NK-92 treated with Interleukin-12 subunit alpha and Interleukin-12 subunit beta, amount 100 ng/mL, for 24 hours (cell line): ENCODE measurements around the gene ELMO1.

Source experiments
- DNase-seq: peaks from one replicate; lab custom pipeline; 2025; lab: John Stamatoyannopoulos, UW

ELMO1 gene

GRCh38 chr7:37310327-37311080, 138.2 kb downstream of the ELMO1 start:
- no peak for DNase-seq

GRCh38 chr7:37309493-37309892, 139.2 kb downstream of the ELMO1 start:
- DNase-seq: no peak

GRCh38 chr7:37304921-37305320, 143.7 kb downstream of the ELMO1 start:
- DNase-seq: no peak

- no peak for DNase-seq
These were observed 151.1 kb downstream of the ELMO1 start for GRCh38 chr7:37297546-37297945.

GRCh38 chr7:37295401-37295800, 153.3 kb downstream of the ELMO1 start:
- DNase-seq: no peak

- no peak for DNase-seq
These were observed 157.9 kb downstream of the ELMO1 start for GRCh38 chr7:37290731-37291130.

- no peak for DNase-seq
These were observed 158.9 kb downstream of the ELMO1 start for GRCh38 chr7:37289781-37290180.

- no peak for DNase-seq
These were observed 159.3 kb downstream of the ELMO1 start for GRCh38 chr7:37289367-37289766.

- no peak for DNase-seq
These were observed 161.4 kb downstream of the ELMO1 start for GRCh38 chr7:37287131-37287855.

- DNase-seq: no peak
These were observed 162.2 kb downstream of the ELMO1 start for GRCh38 chr7:37286454-37286832.

- DNase-seq: no peak
These were observed 162.8 kb downstream of the ELMO1 start for GRCh38 chr7:37285706-37286453.

- DNase-seq: no peak
These were observed 163.8 kb downstream of the ELMO1 start for GRCh38 chr7:37284805-37285231.

- no peak for DNase-seq
These were observed 164.4 kb downstream of the ELMO1 start for GRCh38 chr7:37284285-37284684.

GRCh38 chr7:37283716-37284115, 164.9 kb downstream of the ELMO1 start:
- DNase-seq: no peak

GRCh38 chr7:37282927-37283326, 165.7 kb downstream of the ELMO1 start:
- DNase-seq: no peak

- no peak for DNase-seq
These were observed 166.6 kb downstream of the ELMO1 start for GRCh38 chr7:37282093-37282444.

GRCh38 chr7:37281368-37282092, 167.1 kb downstream of the ELMO1 start:
- no peak for DNase-seq

- no peak for DNase-seq
These were observed 171.2 kb downstream of the ELMO1 start for GRCh38 chr7:37277513-37277912.

GRCh38 chr7:37275078-37275710, 173.5 kb downstream of the ELMO1 start:
- no peak for DNase-seq

- DNase-seq: no peak
These were observed 174.8 kb downstream of the ELMO1 start for GRCh38 chr7:37273891-37274290.

GRCh38 chr7:37269711-37270508, 178.8 kb downstream of the ELMO1 start:
- DNase-seq: no peak
